Vagina (tissue), 2 donors: ENCODE measurements around the gene ADCK2. TPM values are rescaled to one million over a fixed set of nuclear protein-coding genes. Genes with fewer than 3 reads are reported as not detected.
"Not testable (repeated sequence)": the region's sequence is repeated elsewhere in the genome, so short reads cannot be mapped to it uniquely, and the experiment has no call there.

Experiments
- DNase-seq, 2 donors: peaks; one replicate each; pipeline ENCODE4 v3.0.0-alpha.2; 2017; ENCODE audit errors: extremely low spot score in 2 of 2
- H3K27ac ChIP-seq: fragments of 200-600 bp; sonication (generic); one replicate; pipeline ENCODE4 v1.5.1; 2019
- H3K27me3 ChIP-seq: fragments of 200-600 bp; sonication (generic); one replicate; pipeline ENCODE4 v1.5.1; 2019
- H3K36me3 ChIP-seq, 2 donors: fragments of 200-600 bp; sonication (generic); one replicate each; pipeline ENCODE4 v1.5.1; 2017 to 2019
- H3K4me1 ChIP-seq: fragments of 200-600 bp; sonication (generic); one replicate; pipeline ENCODE4 v1.5.1; 2019
- H3K4me3 ChIP-seq, 2 donors: fragments of 200-600 bp; sonication (generic); 1 replicate in 1 of 2; 2 replicates in 1 of 2; pipeline ENCODE4 v1.5.1; 2016 to 2019
- H3K9me3 ChIP-seq: fragments of 200-600 bp; sonication (generic); one replicate; pipeline ENCODE4 v1.5.1; 2019
- POLR2A ChIP-seq, 2 donors: fragments of 450-650 bp; IDR thresholded peaks; one replicate each; pipeline ENCODE4 v1.6.1; 2017; ENCODE audit warnings: antibody characterized with exemption in 2 of 2, mild to moderate bottlenecking in 2 of 2, moderate library complexity in 2 of 2
- POLR2AphosphoS5 ChIP-seq, 2 donors: sonication (generic); formaldehyde crosslinking; IDR thresholded peaks; one replicate each; pipeline ENCODE4 v1.9.0; 2017; ENCODE audit warnings: antibody characterized with exemption in 2 of 2, mild to moderate bottlenecking in 2 of 2, low read depth in 1 of 2; ENCODE audit not compliant: insufficient read depth in 1 of 2
- intact Hi-C: fragments of 100-400 bp; cut with DNase I; formaldehyde crosslinking; loops from one replicate; pipeline ENCODE4 v1.15.1; 2023
- total RNA-seq: library from RNA; depleted of rRNA; stranded (reverse); fragments of >200 nt; gene quantifications from one replicate; pipeline ENCODE4 v1.2.3, GENCODE V29; 2016
- TF ChIP-seq, protein P1 (sequence below), 3 experiments: fragments of 450-650 bp in 2 of 3; fragments of 200-600 bp in 1 of 3; sonication (generic) in 1 of 3; IDR thresholded peaks; one replicate each; pipeline ENCODE4 v1.5.1; 2017 to 2019; ENCODE audit warnings: antibody characterized with exemption in 3 of 3, mild to moderate bottlenecking in 2 of 3, moderate library complexity in 2 of 3

ADCK2 gene
- total RNA-seq, 1 donor from 2014 or later: 21.1 TPM

DNA sequence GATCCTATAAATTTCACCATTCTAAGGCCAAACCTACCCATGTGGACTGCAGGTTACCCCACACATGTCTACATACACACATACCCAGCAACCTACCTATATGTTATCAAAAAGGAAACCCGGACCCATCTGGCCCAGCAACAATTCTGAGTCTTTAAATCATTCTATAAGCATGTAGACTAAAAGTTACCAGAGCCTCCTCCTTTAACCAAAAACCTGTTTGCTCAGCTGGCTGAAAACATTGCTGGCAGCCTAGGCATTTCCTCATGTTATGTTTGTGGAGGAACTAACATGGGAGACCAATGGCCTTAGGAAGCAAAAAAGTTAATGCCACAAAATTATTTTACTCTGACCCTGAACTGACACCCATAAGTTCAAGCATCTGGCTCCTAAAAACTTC, 5.3 kb upstream of the ADCK2 start:
- Histone ChIP-seq H3K4me1 (peaks cover 6% of the 10 kb centered on the region), H3K4me3 (no peak overlapping the region), H3K36me3 (no peaks in the 10 kb centered on the region), H3K27ac (no peak overlapping the region), H3K9me3 (no peaks in the 10 kb centered on the region), H3K27me3 (no peaks in the 10 kb centered on the region)
- intact Hi-C loops: no loop called here
- no peak for DNase-seq
- no peak for TF ChIP-seq POLR2A (IDR thresholded peaks at IDR 0.05)
- TF ChIP-seq, protein P1, sequence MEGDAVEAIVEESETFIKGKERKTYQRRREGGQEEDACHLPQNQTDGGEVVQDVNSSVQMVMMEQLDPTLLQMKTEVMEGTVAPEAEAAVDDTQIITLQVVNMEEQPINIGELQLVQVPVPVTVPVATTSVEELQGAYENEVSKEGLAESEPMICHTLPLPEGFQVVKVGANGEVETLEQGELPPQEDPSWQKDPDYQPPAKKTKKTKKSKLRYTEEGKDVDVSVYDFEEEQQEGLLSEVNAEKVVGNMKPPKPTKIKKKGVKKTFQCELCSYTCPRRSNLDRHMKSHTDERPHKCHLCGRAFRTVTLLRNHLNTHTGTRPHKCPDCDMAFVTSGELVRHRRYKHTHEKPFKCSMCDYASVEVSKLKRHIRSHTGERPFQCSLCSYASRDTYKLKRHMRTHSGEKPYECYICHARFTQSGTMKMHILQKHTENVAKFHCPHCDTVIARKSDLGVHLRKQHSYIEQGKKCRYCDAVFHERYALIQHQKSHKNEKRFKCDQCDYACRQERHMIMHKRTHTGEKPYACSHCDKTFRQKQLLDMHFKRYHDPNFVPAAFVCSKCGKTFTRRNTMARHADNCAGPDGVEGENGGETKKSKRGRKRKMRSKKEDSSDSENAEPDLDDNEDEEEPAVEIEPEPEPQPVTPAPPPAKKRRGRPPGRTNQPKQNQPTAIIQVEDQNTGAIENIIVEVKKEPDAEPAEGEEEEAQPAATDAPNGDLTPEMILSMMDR (IDR thresholded peaks at IDR 0.05): no peak

DNA sequence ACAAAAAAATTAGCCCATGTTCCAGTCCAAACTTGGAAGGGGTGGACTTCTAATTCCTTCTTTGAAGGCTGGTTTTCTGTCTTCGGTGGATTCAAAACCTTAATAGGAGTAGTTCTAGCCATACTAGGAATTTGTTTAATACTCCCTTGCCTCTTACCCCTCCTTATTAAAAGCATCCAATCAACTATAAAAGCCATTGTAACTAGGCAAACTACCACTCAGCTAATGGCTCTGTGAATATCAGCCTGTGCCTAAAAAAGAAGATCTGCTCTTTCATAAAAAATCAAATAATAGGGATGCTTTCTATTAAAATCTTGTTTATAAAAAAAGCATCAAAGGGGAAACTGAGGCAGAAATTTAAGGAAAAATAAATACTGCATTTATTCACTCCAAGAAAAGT, 4.1 kb upstream of the ADCK2 start:
- no peak overlapping the region for H3K4me3 ChIP-seq

DNA sequence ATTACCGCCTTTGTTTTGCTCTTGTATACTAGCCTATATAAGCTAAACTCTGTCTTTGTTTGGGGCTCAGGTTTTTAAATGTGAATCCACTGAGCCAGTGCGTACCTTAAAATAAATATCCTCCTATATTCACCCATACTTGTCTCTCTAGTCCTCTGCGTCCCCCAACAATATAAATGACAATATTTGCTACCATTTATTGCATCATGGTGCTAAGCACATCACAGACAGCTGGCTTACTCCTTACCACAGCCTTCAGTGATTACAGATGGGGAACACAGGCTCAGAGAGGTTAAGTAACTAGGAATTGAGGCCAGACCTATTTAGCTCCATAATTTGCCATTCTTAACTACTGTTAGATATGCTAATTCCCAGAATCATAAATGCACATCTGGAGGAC, 3.4 kb upstream of the ADCK2 start:
- Histone ChIP-seq H3K36me3 (no peaks in the 10 kb centered on the region), H3K27me3 (no peaks in the 10 kb centered on the region), H3K9me3 (no peaks in the 10 kb centered on the region), H3K27ac (no peak overlapping the region), H3K4me3 (no peak overlapping the region), H3K4me1 (peaks cover 18% of the 10 kb centered on the region)
- intact Hi-C loops: no loop called here
- no peak for DNase-seq
- TF ChIP-seq POLR2A (IDR thresholded peaks at IDR 0.05) (no peak), POLR2AphosphoS5 (IDR thresholded peaks at IDR 0.05; ENCODE audit: insufficient read depth in 1 of 2, low read depth in 1 of 2) (no peak)
- TF ChIP-seq, protein P1 (IDR thresholded peaks at IDR 0.05): no peak

More for the DNA sequence above, 4.1 kb upstream of the ADCK2 start:
- intact Hi-C loops: no loop called here
- Histone ChIP-seq H3K27me3 (no peaks in the 10 kb centered on the region), H3K4me1 (peaks cover 11% of the 10 kb centered on the region), H3K27ac (no peak overlapping the region), H3K9me3 (no peaks in the 10 kb centered on the region), H3K36me3 (no peaks in the 10 kb centered on the region)
- DNase-seq: no peak
- no peak for TF ChIP-seq POLR2AphosphoS5 (IDR thresholded peaks at IDR 0.05; ENCODE audit: insufficient read depth in 1 of 2, low read depth in 1 of 2)

DNA sequence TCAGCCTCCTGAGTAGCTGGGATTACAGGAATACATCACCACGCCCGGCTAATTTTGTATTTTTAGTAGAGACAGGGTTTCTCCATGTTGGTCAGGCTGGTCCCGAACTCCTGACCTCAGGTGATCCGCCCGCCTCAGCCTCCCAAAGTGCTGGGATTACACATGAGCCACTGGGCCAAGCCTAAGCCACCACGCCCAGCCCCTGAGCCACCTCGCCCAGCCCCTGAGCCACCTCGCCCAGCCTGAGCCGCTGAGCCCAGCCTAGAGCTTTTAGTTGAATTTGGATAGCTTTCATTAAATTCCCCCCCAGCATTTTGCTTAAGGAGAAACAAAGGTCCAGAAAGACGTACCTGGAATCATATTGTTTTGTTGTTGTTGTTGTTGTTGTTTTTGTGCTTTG, 2.9 kb upstream of the ADCK2 start:
- H3K27ac ChIP-seq, H3K27me3 ChIP-seq, H3K36me3 ChIP-seq, H3K9me3 ChIP-seq, H3K4me3 ChIP-seq, intact Hi-C loops, DNase-seq: not testable (repeated sequence)
- H3K4me1 ChIP-seq: peaks cover 24% of the 10 kb centered on the region

DNA sequence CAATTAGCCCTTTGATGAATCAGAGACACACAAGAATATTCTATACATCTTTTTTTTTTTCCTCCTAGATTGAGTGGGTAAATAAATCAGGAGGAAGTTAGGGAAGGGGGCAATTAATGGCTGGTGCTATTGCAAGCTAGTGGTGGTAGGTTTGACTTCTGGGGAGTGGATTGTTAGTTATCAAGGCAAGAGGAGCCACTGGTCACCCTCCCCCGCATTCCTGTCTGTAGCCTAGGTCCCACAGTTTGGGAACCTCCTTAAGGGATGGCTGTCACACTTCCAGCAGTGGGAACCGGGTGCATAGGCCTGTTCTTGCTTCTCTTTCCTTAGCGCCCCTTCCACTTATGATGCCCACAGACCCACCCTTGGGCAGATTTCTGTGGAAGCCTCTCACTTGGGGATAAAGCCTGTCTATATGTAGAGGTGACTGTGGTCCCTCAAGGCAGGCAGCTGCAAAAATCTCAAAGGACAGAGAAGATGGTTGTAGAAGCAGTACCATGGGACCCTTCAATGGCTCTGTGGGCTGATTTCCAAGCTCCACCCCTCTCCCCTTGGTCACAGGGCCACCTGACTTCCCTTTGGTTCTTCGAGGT, 2.3 kb upstream of the ADCK2 start:
- H3K9me3 ChIP-seq: no peaks in the 10 kb centered on the region
- no peaks in the 10 kb centered on the region for H3K27me3 ChIP-seq
- intact Hi-C loops: no loop called here
- no peak overlapping the region for H3K4me3 ChIP-seq
- H3K4me1 ChIP-seq: peaks cover 29% of the 10 kb centered on the region
- TF ChIP-seq POLR2A (IDR thresholded peaks at IDR 0.05): no peak
- TF ChIP-seq, protein P1 (IDR thresholded peaks at IDR 0.05): no peak
- no peak for TF ChIP-seq POLR2AphosphoS5 (IDR thresholded peaks at IDR 0.05; ENCODE audit: insufficient read depth in 1 of 2, low read depth in 1 of 2)
- DNase-seq: no peak
- H3K36me3 ChIP-seq: no peaks in the 10 kb centered on the region
- H3K27ac ChIP-seq: no peak overlapping the region

DNA sequence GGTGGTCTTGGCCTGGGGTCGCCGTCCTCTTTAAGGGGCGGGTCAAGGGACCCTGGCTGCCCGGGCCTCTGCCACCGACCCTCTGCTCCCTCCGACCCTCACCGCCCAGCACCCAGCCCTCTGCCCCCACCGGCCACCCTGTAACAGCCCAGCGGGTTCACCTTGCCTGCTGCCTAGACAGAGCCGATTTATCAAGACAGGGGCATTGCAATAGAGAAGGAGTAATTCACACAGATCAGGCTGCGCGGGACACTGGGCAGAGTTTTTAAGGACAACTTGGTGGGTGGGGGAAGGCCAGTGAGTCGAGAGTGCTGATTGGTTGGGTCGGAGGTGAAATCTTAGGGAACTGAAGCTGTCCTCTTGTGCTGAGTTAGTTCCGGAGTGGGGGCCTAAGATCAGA, 779 bp upstream of the ADCK2 start:
- Histone ChIP-seq H3K9me3 (no peaks in the 10 kb centered on the region), H3K4me1 (peaks cover 33% of the 10 kb centered on the region), H3K4me3 (no peak overlapping the region), H3K36me3 (no peaks in the 10 kb centered on the region), H3K27me3 (no peaks in the 10 kb centered on the region), H3K27ac (no peak overlapping the region)
- TF ChIP-seq POLR2AphosphoS5 (IDR thresholded peaks at IDR 0.05; ENCODE audit: insufficient read depth in 1 of 2, low read depth in 1 of 2): no peak
- TF ChIP-seq POLR2A (IDR thresholded peaks at IDR 0.05): no peak
- TF ChIP-seq, protein P1 (IDR thresholded peaks at IDR 0.05): no peak
- DNase-seq: no peak
- intact Hi-C loops: no loop called here
